Measurements from ENCODE around the gene CFAP57. TPM values are rescaled to one million over a fixed set of nuclear protein-coding genes. Genes with fewer than 3 reads are reported as not detected.
"Not testable (repeated sequence)": the region's sequence is repeated elsewhere in the genome, so short reads cannot be mapped to it uniquely, and the experiment has no call there.

Gene CFAP57
- total and polyA plus RNA-seq, 4 donors, result 2.9 to 6.9 (median 5.4) TPM

DNA sequence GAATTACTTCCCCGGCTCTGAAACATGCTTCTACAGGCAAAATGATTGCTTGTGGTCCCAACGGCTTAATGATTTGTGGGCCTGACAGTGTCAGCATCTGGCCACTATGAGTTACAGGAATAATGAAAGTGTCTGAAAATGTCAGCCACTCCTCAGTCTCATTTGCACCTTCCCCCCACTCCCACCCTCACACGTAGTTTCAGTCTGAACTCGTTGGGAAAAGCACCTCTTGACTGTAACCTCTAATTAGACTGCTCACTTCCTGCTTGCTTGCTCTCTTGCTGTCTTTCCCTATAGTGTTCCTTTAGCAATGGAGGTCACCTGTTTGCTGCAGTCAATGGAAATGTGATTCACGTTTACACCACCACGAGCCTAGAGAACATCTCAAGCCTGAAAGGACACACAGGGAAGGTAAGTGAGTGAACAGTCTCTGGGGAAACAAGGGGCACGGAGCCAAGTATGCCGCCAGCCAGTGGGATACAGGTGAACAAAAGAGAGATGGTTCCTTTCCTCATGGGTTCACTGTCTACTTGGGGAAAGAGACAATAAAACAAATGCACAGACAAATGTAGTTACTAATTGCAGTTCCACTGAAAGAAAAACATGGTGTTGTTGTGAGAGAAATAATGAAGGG lies 27.1 kb downstream of the CFAP57 start:
- no peak overlapping the region for H3K27ac ChIP-seq (ENCODE audit: low read depth, low read length)

GRCh38 chr1:43203859-43204258 lies 31.7 kb downstream of the CFAP57 start:
- Histone ChIP-seq H3K9me3 (ENCODE audit: control insufficient read depth, insufficient read depth, low read length) (peaks cover 3% of the 10 kb centered on the region), H3K36me3 (ENCODE audit: control insufficient read depth, insufficient read depth, low read length) (no peaks in the 10 kb centered on the region), H3K4me3 (ENCODE audit: low read depth, low read length) (no peak overlapping the region), H3K27me3 (ENCODE audit: control insufficient read depth, insufficient read depth, low read length) (no peaks in the 10 kb centered on the region), H3K4me1 (ENCODE audit: control insufficient read depth, insufficient read depth, low read length) (no peaks in the 10 kb centered on the region), H3K27ac (ENCODE audit: low read depth, low read length) (no peak overlapping the region)
- WGBS (ENCODE audit: insufficient coverage), result no CpG with 5 or more reads among the region's 3 CpGs
- DNase-seq (ENCODE audit: low read depth in 4 of 6, low spot score in 6 of 6), result no peak

More for the DNA sequence above, 27.1 kb downstream of the CFAP57 start:
- no peaks in the 10 kb centered on the region for H3K27me3 ChIP-seq (ENCODE audit: control insufficient read depth, insufficient read depth, low read length)
- H3K4me3 ChIP-seq (ENCODE audit: low read depth, low read length), result no peak overlapping the region
- DNase-seq (ENCODE audit: low read depth in 4 of 6, low spot score in 6 of 6), result peak in 2 of 6 donors; percentile 12 to 83
- no peaks in the 10 kb centered on the region for H3K36me3 ChIP-seq (ENCODE audit: control insufficient read depth, insufficient read depth, low read length)
- peaks cover 7% of the 10 kb centered on the region for H3K9me3 ChIP-seq (ENCODE audit: control insufficient read depth, insufficient read depth, low read length)
- no peaks in the 10 kb centered on the region for H3K4me1 ChIP-seq (ENCODE audit: control insufficient read depth, insufficient read depth, low read length)
- WGBS (ENCODE audit: insufficient coverage), result 66% methylated on average over 5 of the region's 8 CpGs

- Histone ChIP-seq H3K27me3 (ENCODE audit: control insufficient read depth, insufficient read depth, low read length) (no peaks in the 10 kb centered on the region), H3K4me1 (ENCODE audit: control insufficient read depth, insufficient read depth, low read length) (no peaks in the 10 kb centered on the region), H3K9me3 (ENCODE audit: control insufficient read depth, insufficient read depth, low read length) (peaks cover 3% of the 10 kb centered on the region), H3K27ac (ENCODE audit: low read depth, low read length) (no peak overlapping the region), H3K36me3 (ENCODE audit: control insufficient read depth, insufficient read depth, low read length) (no peaks in the 10 kb centered on the region), H3K4me3 (ENCODE audit: low read depth, low read length) (no peak overlapping the region)
- WGBS (ENCODE audit: insufficient coverage), result no CpG with 5 or more reads among the region's 1 CpG
- no peak for DNase-seq (ENCODE audit: low read depth in 4 of 6, low spot score in 6 of 6)
These were observed 32.3 kb downstream of the CFAP57 start for GRCh38 chr1:43204394-43204793.

DNA sequence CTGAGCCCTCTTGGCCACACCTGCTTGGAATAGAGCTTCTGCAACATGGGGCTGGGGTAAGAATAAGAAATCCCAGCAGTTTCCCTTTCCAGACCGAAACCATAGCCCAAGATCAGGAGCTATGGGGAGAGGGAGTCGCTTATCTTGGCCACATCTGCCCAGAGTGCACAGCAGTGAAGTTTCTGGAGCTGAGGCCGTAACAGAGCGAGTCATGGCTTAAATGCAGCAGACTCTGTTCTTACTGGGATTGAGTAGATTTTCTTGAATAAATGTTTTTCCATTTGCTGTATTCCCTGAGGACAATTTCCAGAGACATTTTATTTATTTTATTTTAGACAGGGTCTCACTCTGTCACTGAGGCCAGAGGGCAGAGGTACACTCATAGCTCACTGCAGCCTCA lies 33.5 kb downstream of the CFAP57 start:
- WGBS (ENCODE audit: insufficient coverage), result 100% methylated on average over 2 of the region's 4 CpGs
- no peak overlapping the region for H3K4me3 ChIP-seq (ENCODE audit: low read depth, low read length)
- DNase-seq (ENCODE audit: low read depth in 4 of 6, low spot score in 6 of 6), result no peak

DNA sequence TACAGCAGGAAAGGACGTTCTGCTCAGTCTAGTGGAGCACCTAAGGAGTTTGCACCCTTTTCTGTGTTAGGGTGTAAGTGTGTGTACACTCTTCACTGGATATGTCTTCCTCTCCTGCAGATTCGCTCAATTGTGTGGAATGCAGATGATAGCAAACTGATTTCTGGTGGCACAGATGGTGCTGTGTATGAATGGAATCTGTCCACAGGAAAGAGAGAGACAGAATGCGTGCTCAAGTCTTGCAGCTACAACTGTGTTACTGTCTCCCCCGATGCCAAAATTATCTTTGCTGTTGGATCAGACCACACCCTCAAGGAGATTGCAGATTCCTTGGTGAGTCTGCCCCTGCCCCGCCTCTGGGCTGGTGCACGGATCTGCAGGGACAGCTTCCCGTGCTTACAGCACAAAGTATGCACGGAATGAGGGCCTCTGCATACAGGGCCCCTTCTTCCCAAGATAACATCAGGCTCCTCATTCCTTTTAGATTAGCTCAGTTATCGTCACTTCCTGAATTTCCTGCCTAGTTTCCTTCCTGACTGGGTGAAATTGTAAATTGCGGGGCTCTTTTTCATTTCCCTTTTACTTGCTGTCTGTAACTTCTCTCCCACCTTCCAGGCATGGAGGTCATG lies 34.6 kb downstream of the CFAP57 start:
- H3K9me3 ChIP-seq (ENCODE audit: control insufficient read depth, insufficient read depth, low read length), result peaks cover 3% of the 10 kb centered on the region
- no peak overlapping the region for H3K4me3 ChIP-seq (ENCODE audit: low read depth, low read length)
- 50% methylated on average over 8 of the region's 10 CpGs for WGBS (ENCODE audit: insufficient coverage)
- no peaks in the 10 kb centered on the region for H3K36me3 ChIP-seq (ENCODE audit: control insufficient read depth, insufficient read depth, low read length)
- DNase-seq (ENCODE audit: low read depth in 4 of 6, low spot score in 6 of 6), result peak in 2 of 6 donors; percentile 27 to 75
- no peaks in the 10 kb centered on the region for H3K4me1 ChIP-seq (ENCODE audit: control insufficient read depth, insufficient read depth, low read length)
- no peaks in the 10 kb centered on the region for H3K27me3 ChIP-seq (ENCODE audit: control insufficient read depth, insufficient read depth, low read length)
- peak overlapping the region; percentile 11 for H3K27ac ChIP-seq (ENCODE audit: low read depth, low read length)

More for the DNA sequence above, 33.5 kb downstream of the CFAP57 start:
- H3K9me3 ChIP-seq (ENCODE audit: control insufficient read depth, insufficient read depth, low read length), result peaks cover 3% of the 10 kb centered on the region
- no peaks in the 10 kb centered on the region for H3K36me3 ChIP-seq (ENCODE audit: control insufficient read depth, insufficient read depth, low read length)
- no peaks in the 10 kb centered on the region for H3K4me1 ChIP-seq (ENCODE audit: control insufficient read depth, insufficient read depth, low read length)
- no peak overlapping the region for H3K27ac ChIP-seq (ENCODE audit: low read depth, low read length)
- H3K27me3 ChIP-seq (ENCODE audit: control insufficient read depth, insufficient read depth, low read length), result no peaks in the 10 kb centered on the region

GRCh38 chr1:43207229-43207853 lies 35.2 kb downstream of the CFAP57 start:
- Histone ChIP-seq H3K27me3 (ENCODE audit: control insufficient read depth, insufficient read depth, low read length) (no peaks in the 10 kb centered on the region), H3K27ac (ENCODE audit: low read depth, low read length) (no peak overlapping the region), H3K4me1 (ENCODE audit: control insufficient read depth, insufficient read depth, low read length) (no peaks in the 10 kb centered on the region), H3K4me3 (ENCODE audit: low read depth, low read length) (no peak overlapping the region), H3K9me3 (ENCODE audit: control insufficient read depth, insufficient read depth, low read length) (peaks cover 3% of the 10 kb centered on the region), H3K36me3 (ENCODE audit: control insufficient read depth, insufficient read depth, low read length) (no peaks in the 10 kb centered on the region)
- DNase-seq (ENCODE audit: low read depth in 4 of 6, low spot score in 6 of 6), result no peak
- WGBS (ENCODE audit: insufficient coverage), result 91% methylated on average over 10 of the region's 12 CpGs

DNA sequence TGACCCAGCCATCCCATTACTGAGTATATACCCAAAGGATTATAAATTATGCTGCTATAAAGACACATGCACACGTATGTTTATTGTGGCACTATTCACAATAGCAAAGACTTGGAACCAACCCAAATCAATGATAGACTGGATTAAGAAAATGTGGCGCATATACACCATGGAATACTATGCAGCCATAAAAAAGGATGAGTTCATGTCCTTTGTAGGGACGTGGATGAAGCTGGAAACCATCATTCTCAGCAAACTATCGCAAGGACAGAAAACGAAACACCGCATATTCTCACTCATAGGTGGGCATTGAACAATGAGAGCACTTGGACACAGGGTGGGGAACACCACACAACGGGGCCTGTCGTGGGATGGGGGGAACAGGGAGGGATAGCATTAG lies 36.1 kb downstream of the CFAP57 start:
- 80% methylated on average over 1 of the region's 8 CpGs for WGBS (ENCODE audit: insufficient coverage)

GRCh38 chr1:43214501-43215444 lies 42.6 kb downstream of the CFAP57 start:
- Histone ChIP-seq H3K9me3 (ENCODE audit: control insufficient read depth, insufficient read depth, low read length) (no peaks in the 10 kb centered on the region), H3K36me3 (ENCODE audit: control insufficient read depth, insufficient read depth, low read length) (peaks cover 2% of the 10 kb centered on the region), H3K4me3 (ENCODE audit: low read depth, low read length) (no peak overlapping the region), H3K4me1 (ENCODE audit: control insufficient read depth, insufficient read depth, low read length) (no peaks in the 10 kb centered on the region), H3K27me3 (ENCODE audit: control insufficient read depth, insufficient read depth, low read length) (no peaks in the 10 kb centered on the region), H3K27ac (ENCODE audit: low read depth, low read length) (no peak overlapping the region)
- 67% methylated on average over 3 of the region's 7 CpGs for WGBS (ENCODE audit: insufficient coverage)
- no peak for DNase-seq (ENCODE audit: low read depth in 4 of 6, low spot score in 6 of 6)

More for the DNA sequence above, 36.1 kb downstream of the CFAP57 start:
- H3K36me3 ChIP-seq (ENCODE audit: control insufficient read depth, insufficient read depth, low read length); H3K4me1 ChIP-seq (ENCODE audit: control insufficient read depth, insufficient read depth, low read length); H3K27ac ChIP-seq (ENCODE audit: low read depth, low read length); H3K4me3 ChIP-seq (ENCODE audit: low read depth, low read length); H3K27me3 ChIP-seq (ENCODE audit: control insufficient read depth, insufficient read depth, low read length); H3K9me3 ChIP-seq (ENCODE audit: control insufficient read depth, insufficient read depth, low read length); DNase-seq (ENCODE audit: low read depth in 4 of 6, low spot score in 6 of 6): not testable (repeated sequence)

GRCh38 chr1:43217747-43218146 lies 45.6 kb downstream of the CFAP57 start:
- H3K36me3 ChIP-seq (ENCODE audit: control insufficient read depth, insufficient read depth, low read length), result peaks cover 2% of the 10 kb centered on the region
- no peak overlapping the region for H3K27ac ChIP-seq (ENCODE audit: low read depth, low read length)
- H3K4me3 ChIP-seq (ENCODE audit: low read depth, low read length), result no peak overlapping the region
- no peak for DNase-seq (ENCODE audit: low read depth in 4 of 6, low spot score in 6 of 6)
- H3K27me3 ChIP-seq (ENCODE audit: control insufficient read depth, insufficient read depth, low read length), result no peaks in the 10 kb centered on the region
- H3K9me3 ChIP-seq (ENCODE audit: control insufficient read depth, insufficient read depth, low read length), result no peaks in the 10 kb centered on the region
- WGBS (ENCODE audit: insufficient coverage), result 96% methylated on average over 7 of the region's 10 CpGs
- H3K4me1 ChIP-seq (ENCODE audit: control insufficient read depth, insufficient read depth, low read length), result no peaks in the 10 kb centered on the region

Measured in spinal cord (tissue), 10 donors.